Spinal cord (tissue), 10 donors: ENCODE results near the gene NCOA3. TPM values are rescaled to one million over a fixed set of nuclear protein-coding genes. Genes with fewer than 3 reads are reported as not detected.

Experiments
- DNase-seq, 6 donors: peaks; one replicate each; pipeline versions ENCODE4 v3.0.0 to v3.0.0-alpha.2; 2013 to 2015; ENCODE audit warnings: low spot score in 6 of 6, low read depth in 4 of 6
- H3K27ac ChIP-seq: one replicate; pipeline ENCODE4 v1.5.1; 2013; ENCODE audit warnings: low read depth, low read length, control low read depth
- H3K27me3 ChIP-seq: one replicate; pipeline ENCODE4 v1.6.1; 2013; ENCODE audit warnings: low read length; ENCODE audit not compliant: control insufficient read depth, insufficient read depth
- H3K36me3 ChIP-seq: one replicate; pipeline ENCODE4 v1.6.1; 2013; ENCODE audit warnings: low read length; ENCODE audit not compliant: control insufficient read depth, insufficient read depth
- H3K4me1 ChIP-seq: one replicate; pipeline ENCODE4 v1.6.1; 2013; ENCODE audit warnings: low read length; ENCODE audit not compliant: control insufficient read depth, insufficient read depth
- H3K4me3 ChIP-seq: one replicate; pipeline ENCODE4 v1.5.1; 2013; ENCODE audit warnings: low read depth, low read length, control low read depth
- H3K9me3 ChIP-seq: one replicate; pipeline ENCODE4 v1.6.1; 2013; ENCODE audit warnings: low read length; ENCODE audit not compliant: control insufficient read depth, insufficient read depth
- WGBS: methylation state at CpG from one replicate; pipeline ENCODE4 v1.1.5; 2013; ENCODE audit warnings: missing lambda C conversion rate; ENCODE audit not compliant: insufficient coverage; 5-methylcytosine and 5-hydroxymethylcytosine counted together
- polyA plus RNA-seq, 2 donors: library from polyadenylated mRNA; unstranded; fragments of 120-200 nt; gene quantifications; one replicate each; pipeline ENCODE4 v1.2.1, GENCODE V29; 2013; ENCODE audit not compliant: insufficient read length in 2 of 2
- total RNA-seq, 2 donors: library from RNA; depleted of rRNA in 1 of 2; stranded (reverse); fragments of 120-200 nt in 1 of 2; fragments of >200 nt in 1 of 2; gene quantifications; one replicate each; pipeline versions ENCODE4 v1.2.3 to v1.2.4, GENCODE V29; 2013 to 2014
- donor health status: healthy.

The NCOA3 gene
- total and polyA plus RNA-seq, 4 donors, result 23.0 to 43.7 (median 33.4) TPM

GRCh38 chr20:47684306-47685080 is 182.8 kb downstream of the NCOA3 start:
- 96% methylated on average over 25 of the region's 26 CpGs for WGBS
- Histone ChIP-seq H3K36me3 (peaks cover 50% of the 10 kb centered on the region), H3K4me3 (no peak overlapping the region), H3K27me3 (no peaks in the 10 kb centered on the region), H3K9me3 (no peaks in the 10 kb centered on the region), H3K4me1 (peaks cover 36% of the 10 kb centered on the region), H3K27ac (no peak overlapping the region)
- no peak for DNase-seq

- Histone ChIP-seq H3K36me3 (peaks cover 50% of the 10 kb centered on the region), H3K27me3 (no peaks in the 10 kb centered on the region), H3K9me3 (peaks cover 9% of the 10 kb centered on the region), H3K27ac (peak overlapping the region; percentile 7), H3K4me3 (no peak overlapping the region), H3K4me1 (peaks cover 36% of the 10 kb centered on the region)
- DNase-seq, result peak in 2 of 6 donors; percentile 40 to 44
- 64% methylated on average over 13 of the region's 14 CpGs for WGBS
Measured at GRCh38 chr20:47686545-47686944, 184.9 kb downstream of the NCOA3 start.

- peaks cover 17% of the 10 kb centered on the region for H3K9me3 ChIP-seq
- peaks cover 47% of the 10 kb centered on the region for H3K36me3 ChIP-seq
- peak overlapping the region; percentile 7 for H3K27ac ChIP-seq
- WGBS, result 87% methylated on average over 14 of the region's 20 CpGs
- H3K27me3 ChIP-seq, result no peaks in the 10 kb centered on the region
- DNase-seq, result no peak
- no peak overlapping the region for H3K4me3 ChIP-seq
- H3K4me1 ChIP-seq, result peaks cover 32% of the 10 kb centered on the region
Measured at GRCh38 chr20:47687095-47687987, 185.7 kb downstream of the NCOA3 start.

GRCh38 chr20:47688385-47689381 is 187.0 kb downstream of the NCOA3 start:
- Histone ChIP-seq H3K27ac (no peak overlapping the region), H3K36me3 (peaks cover 39% of the 10 kb centered on the region), H3K4me1 (peaks cover 18% of the 10 kb centered on the region), H3K4me3 (no peak overlapping the region), H3K9me3 (peaks cover 23% of the 10 kb centered on the region), H3K27me3 (no peaks in the 10 kb centered on the region)
- WGBS, result 80% methylated on average over 13 of the region's 18 CpGs
- DNase-seq, result no peak

GRCh38 chr20:47689731-47690130 is 188.0 kb downstream of the NCOA3 start:
- peaks cover 44% of the 10 kb centered on the region for H3K36me3 ChIP-seq
- DNase-seq, result no peak
- no peak overlapping the region for H3K4me3 ChIP-seq
- no peak overlapping the region for H3K27ac ChIP-seq
- no peaks in the 10 kb centered on the region for H3K27me3 ChIP-seq
- H3K4me1 ChIP-seq, result peaks cover 17% of the 10 kb centered on the region
- no CpG with 5 or more reads among the region's 1 CpG for WGBS
- H3K9me3 ChIP-seq, result peaks cover 23% of the 10 kb centered on the region

GRCh38 chr20:47691625-47692024 is 189.9 kb downstream of the NCOA3 start:
- Histone ChIP-seq H3K27me3 (no peaks in the 10 kb centered on the region), H3K36me3 (peaks cover 36% of the 10 kb centered on the region), H3K4me1 (peaks cover 12% of the 10 kb centered on the region), H3K27ac (no peak overlapping the region), H3K9me3 (peaks cover 23% of the 10 kb centered on the region), H3K4me3 (no peak overlapping the region)
- DNase-seq, result no peak

- Histone ChIP-seq H3K36me3 (peaks cover 30% of the 10 kb centered on the region), H3K27me3 (no peaks in the 10 kb centered on the region), H3K4me1 (peaks cover 7% of the 10 kb centered on the region), H3K4me3 (no peak overlapping the region), H3K9me3 (peaks cover 23% of the 10 kb centered on the region), H3K27ac (no peak overlapping the region)
- 93% methylated on average over 20 of the region's 21 CpGs for WGBS
- DNase-seq, result no peak
Measured at GRCh38 chr20:47694021-47694818, 192.5 kb downstream of the NCOA3 start.

GRCh38 chr20:47696856-47697255 is 195.2 kb downstream of the NCOA3 start:
- Histone ChIP-seq H3K4me1 (peaks cover 7% of the 10 kb centered on the region), H3K4me3 (no peak overlapping the region), H3K9me3 (peaks cover 11% of the 10 kb centered on the region), H3K36me3 (peaks cover 22% of the 10 kb centered on the region), H3K27me3 (no peaks in the 10 kb centered on the region), H3K27ac (no peak overlapping the region)
- 96% methylated on average over 9 of the region's 11 CpGs for WGBS
- no peak for DNase-seq
